Transverse colon (tissue), 4 donors: ENCODE results near the gene PRICKLE1. TPM values are rescaled to one million over a fixed set of nuclear protein-coding genes. Genes with fewer than 3 reads are reported as not detected.

Experiments
- DNase-seq: peaks from one replicate; pipeline ENCODE4 v3.0.0-alpha.2; 2019
- H3K27ac ChIP-seq, 4 donors: fragments of 200-600 bp; sonication (generic); 2 replicates each; pipeline ENCODE4 v1.5.1; 2016 to 2018; ENCODE audit warnings: inconsistent platforms in 4 of 4
- H3K27me3 ChIP-seq: fragments of 200-600 bp; sonication (generic); 2 replicates; pipeline ENCODE4 v1.5.1; 2017; ENCODE audit warnings: inconsistent platforms
- H3K36me3 ChIP-seq, 4 donors: fragments of 200-600 bp; sonication (generic); 2 replicates each; pipeline ENCODE4 v1.5.1; 2017 to 2019; ENCODE audit warnings: inconsistent platforms in 4 of 4
- H3K4me1 ChIP-seq, 4 donors: fragments of 200-600 bp; sonication (generic); 2 replicates each; pipeline ENCODE4 v1.5.1; 2017 to 2020; ENCODE audit warnings: inconsistent platforms in 4 of 4
- H3K4me3 ChIP-seq, 4 donors: fragments of 200-600 bp; sonication (generic); 1 replicate in 1 of 4; 2 replicates in 3 of 4; pipeline versions ENCODE4 v1.5.1 to v1.6.1; 2017 to 2019; ENCODE audit warnings: inconsistent platforms in 4 of 4
- H3K9me3 ChIP-seq, 2 donors: fragments of 200-600 bp; sonication (generic); 2 replicates each; pipeline ENCODE4 v1.5.1; 2017 to 2019; ENCODE audit warnings: inconsistent platforms in 2 of 2
- EP300 ChIP-seq: sonication (generic); formaldehyde crosslinking; IDR thresholded peaks from one replicate; pipeline ENCODE4 v1.6.1; 2017; ENCODE audit warnings: antibody characterized with exemption, low read depth
- POLR2A ChIP-seq: fragments of 450-650 bp; IDR thresholded peaks from one replicate; pipeline ENCODE4 v1.6.1; 2016; ENCODE audit warnings: antibody characterized with exemption, mild to moderate bottlenecking, moderate library complexity
- POLR2AphosphoS5 ChIP-seq, 3 donors: sonication (generic); formaldehyde crosslinking; IDR thresholded peaks; one replicate each; pipeline ENCODE4 v1.6.1; 2016; ENCODE audit warnings: antibody characterized with exemption in 3 of 3
- WGBS, 2 donors: methylation state at CpG; one replicate each; pipeline ENCODE4 v1.1.5; 2018; ENCODE audit warnings: low coverage in 1 of 2; 5-methylcytosine and 5-hydroxymethylcytosine counted together
- in situ Hi-C, 4 donors: fragments of 200-750 bp; cut with MboI; loops; one replicate each; pipeline versions ENCODE4 v1.15.0 to v1.15.1; 2017; ENCODE audit warnings: low sequenced_read_pairs in 3 of 4, low pct_ligation_motif_present in 1 of 4, low pct_unique_long_range_greater_than_20kb in 1 of 4
- intact Hi-C: fragments of 100-400 bp; cut with DNase I; formaldehyde crosslinking; loops from one replicate; pipeline ENCODE4 v1.15.1; 2023; ENCODE audit warnings: low total_unique reads
- total RNA-seq, 4 donors: library from RNA; depleted of rRNA; stranded (reverse); fragments of >200 nt; gene quantifications; one replicate each; pipeline ENCODE4 v1.1.0, GENCODE V29; 2016
- TF ChIP-seq, protein P1 (sequence below), 5 experiments: fragments of 200-600 bp in 3 of 5; fragments of 450-650 bp in 2 of 5; sonication (generic) in 3 of 5; IDR thresholded peaks; 1 replicate in 2 of 5; 2 replicates in 3 of 5; pipeline ENCODE4 v1.5.1; 2016 to 2017; ENCODE audit warnings: antibody characterized with exemption in 5 of 5, inconsistent platforms in 3 of 5, mild to moderate bottlenecking in 2 of 5, moderate library complexity in 1 of 5

The PRICKLE1 gene
- total RNA-seq, 4 donors from 2014 or later, result 1.2 to 6.4 (median 2.8) TPM

DNA sequence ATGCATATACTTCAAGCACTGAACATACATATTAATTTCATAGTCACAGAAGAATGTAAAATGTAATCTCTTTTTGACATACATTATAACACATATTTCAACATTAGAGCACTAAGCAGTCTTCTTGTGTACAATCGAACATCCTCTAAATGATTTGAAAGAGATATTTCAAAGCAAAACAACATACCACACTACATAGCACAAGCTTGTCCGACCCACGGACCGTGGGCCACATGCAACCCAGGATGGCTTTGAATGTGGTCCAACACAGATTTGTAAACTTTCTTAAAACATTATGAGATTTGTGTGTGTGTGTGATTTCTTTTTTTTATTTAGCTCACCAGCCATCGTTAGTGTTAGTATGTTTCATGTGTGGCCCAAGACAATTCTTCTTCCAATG lies 7.0 kb downstream of the PRICKLE1 start:
- no peak for DNase-seq
- in situ Hi-C loops (loop anchor here in 1 of 4 donors (25.0 kb wide), 1 partner anchor 95 kb away; no protein-coding TSS in a partner anchor), intact Hi-C loops (no loop called here)
- Histone ChIP-seq H3K27me3 (peaks cover 24% of the 10 kb centered on the region), H3K4me3 (no peak overlapping the region), H3K36me3 (no peaks in the 10 kb centered on the region), H3K4me1 (peaks cover 0 to 12% (median 5%) of the 10 kb centered on the region in 4 donors), H3K9me3 (no peaks in the 10 kb centered on the region), H3K27ac (no peak overlapping the region)
- TF ChIP-seq, protein P1, sequence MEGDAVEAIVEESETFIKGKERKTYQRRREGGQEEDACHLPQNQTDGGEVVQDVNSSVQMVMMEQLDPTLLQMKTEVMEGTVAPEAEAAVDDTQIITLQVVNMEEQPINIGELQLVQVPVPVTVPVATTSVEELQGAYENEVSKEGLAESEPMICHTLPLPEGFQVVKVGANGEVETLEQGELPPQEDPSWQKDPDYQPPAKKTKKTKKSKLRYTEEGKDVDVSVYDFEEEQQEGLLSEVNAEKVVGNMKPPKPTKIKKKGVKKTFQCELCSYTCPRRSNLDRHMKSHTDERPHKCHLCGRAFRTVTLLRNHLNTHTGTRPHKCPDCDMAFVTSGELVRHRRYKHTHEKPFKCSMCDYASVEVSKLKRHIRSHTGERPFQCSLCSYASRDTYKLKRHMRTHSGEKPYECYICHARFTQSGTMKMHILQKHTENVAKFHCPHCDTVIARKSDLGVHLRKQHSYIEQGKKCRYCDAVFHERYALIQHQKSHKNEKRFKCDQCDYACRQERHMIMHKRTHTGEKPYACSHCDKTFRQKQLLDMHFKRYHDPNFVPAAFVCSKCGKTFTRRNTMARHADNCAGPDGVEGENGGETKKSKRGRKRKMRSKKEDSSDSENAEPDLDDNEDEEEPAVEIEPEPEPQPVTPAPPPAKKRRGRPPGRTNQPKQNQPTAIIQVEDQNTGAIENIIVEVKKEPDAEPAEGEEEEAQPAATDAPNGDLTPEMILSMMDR (IDR thresholded peaks at IDR 0.05), result no peak
- TF ChIP-seq EP300, result no peak
- no peak for TF ChIP-seq POLR2AphosphoS5 (IDR thresholded peaks at IDR 0.05)
- TF ChIP-seq POLR2A, result no peak
- 60 to 70% methylated on average over 3 to 5 of the region's 5 CpGs for WGBS, 2 donors

DNA sequence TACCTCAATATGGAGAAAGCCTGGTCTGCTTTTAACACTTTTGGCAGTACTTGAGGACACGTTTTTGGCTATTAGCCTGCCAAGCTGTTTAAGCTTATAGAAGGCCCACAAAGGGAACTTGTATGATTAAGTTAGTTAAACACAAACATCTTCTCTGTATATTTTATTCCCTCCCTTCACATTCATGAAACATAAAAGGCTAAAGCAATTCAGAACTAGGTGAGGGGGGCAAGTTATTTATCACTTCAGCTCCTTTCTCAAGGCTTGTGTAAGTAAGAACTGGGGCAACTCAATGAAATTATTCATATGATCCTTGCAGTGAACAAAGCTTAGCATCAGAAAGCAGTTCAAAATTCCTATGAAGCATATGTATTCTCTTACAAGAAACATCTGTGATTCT lies 7.5 kb downstream of the PRICKLE1 start:
- TF ChIP-seq POLR2A, result no peak
- TF ChIP-seq POLR2AphosphoS5 (IDR thresholded peaks at IDR 0.05), result no peak
- intact Hi-C loops (no loop called here), in situ Hi-C loops (loop anchor here in 1 of 4 donors (25.0 kb wide), 1 partner anchor 95 kb away; no protein-coding TSS in a partner anchor)
- no peak overlapping the region for H3K4me3 ChIP-seq
- no peaks in the 10 kb centered on the region for H3K9me3 ChIP-seq
- 12 to 38% methylated on average over 1 of the region's 1 CpG for WGBS, 2 donors
- peaks cover 20% of the 10 kb centered on the region for H3K27me3 ChIP-seq
- no peaks in the 10 kb centered on the region for H3K36me3 ChIP-seq
- no peak overlapping the region for H3K27ac ChIP-seq
- no peak for DNase-seq
- H3K4me1 ChIP-seq, result peaks cover 0 to 12% (median 5%) of the 10 kb centered on the region in 4 donors

DNA sequence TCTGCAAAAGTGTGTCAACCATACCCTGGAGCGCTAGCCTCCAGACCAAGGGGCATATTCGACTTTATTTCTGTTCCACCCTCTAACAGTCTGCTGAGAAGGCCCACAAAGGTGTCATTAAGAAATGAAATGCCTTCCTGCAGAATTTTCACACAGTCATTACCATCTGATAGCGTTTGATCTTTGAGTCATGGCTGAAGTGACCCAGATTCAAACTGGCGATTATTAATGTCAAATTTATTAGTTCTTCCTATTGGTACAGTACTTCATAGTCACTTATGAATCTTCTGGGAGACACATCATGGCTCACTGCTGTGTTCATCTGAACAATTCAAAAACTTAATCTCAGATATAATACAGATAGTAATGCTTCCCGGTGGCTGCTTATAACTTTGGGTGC lies 13.2 kb downstream of the PRICKLE1 start:
- intact Hi-C loops, result no loop called here
- TF ChIP-seq POLR2AphosphoS5 (IDR thresholded peaks at IDR 0.05) (no peak), EP300 (no peak), POLR2A (no peak)
- TF ChIP-seq, protein P1 (IDR thresholded peaks at IDR 0.05), result no peak
- Histone ChIP-seq H3K4me1 (no peaks in the 10 kb centered on the region), H3K27ac (no peak overlapping the region), H3K9me3 (no peaks in the 10 kb centered on the region), H3K36me3 (no peaks in the 10 kb centered on the region), H3K4me3 (no peak overlapping the region), H3K27me3 (peaks cover 3% of the 10 kb centered on the region)
- WGBS, 2 donors, result 71 to 73% methylated on average over 5 of the region's 5 CpGs
- DNase-seq, result no peak
- in situ Hi-C loops, result loop anchor here in 1 of 4 donors (25.0 kb wide), 1 partner anchor 89 kb away; no protein-coding TSS in a partner anchor

- no peak overlapping the region for H3K4me3 ChIP-seq
- no peaks in the 10 kb centered on the region for H3K9me3 ChIP-seq
- no peak overlapping the region for H3K27ac ChIP-seq
- 20 to 40% methylated on average over 1 of the region's 1 CpG for WGBS, 2 donors
- TF ChIP-seq POLR2AphosphoS5 (IDR thresholded peaks at IDR 0.05) (no peak), POLR2A (no peak), EP300 (no peak)
- TF ChIP-seq, protein P1 (IDR thresholded peaks at IDR 0.05), result no peak
- DNase-seq, result no peak
- peaks cover 3% of the 10 kb centered on the region for H3K27me3 ChIP-seq
- in situ Hi-C loops, result loop anchor here in 1 of 4 donors (25.0 kb wide), 1 partner anchor 88 kb away; no protein-coding TSS in a partner anchor
- H3K4me1 ChIP-seq, result no peaks in the 10 kb centered on the region
- no peaks in the 10 kb centered on the region for H3K36me3 ChIP-seq
- intact Hi-C loops, result no loop called here
Observed at GRCh38 chr12:42575717-42576116, 13.8 kb downstream of the PRICKLE1 start.

GRCh38 chr12:42574851-42575266 lies 14.7 kb downstream of the PRICKLE1 start:
- no peaks in the 10 kb centered on the region for H3K4me1 ChIP-seq
- TF ChIP-seq POLR2AphosphoS5 (IDR thresholded peaks at IDR 0.05), result no peak
- no peak for TF ChIP-seq POLR2A
- TF ChIP-seq EP300, result no peak
- TF ChIP-seq, protein P1 (IDR thresholded peaks at IDR 0.05), result no peak
- in situ Hi-C loops (loop anchor here in 1 of 4 donors (25.0 kb wide), 1 partner anchor 88 kb away; no protein-coding TSS in a partner anchor), intact Hi-C loops (loop anchor here (5.0 kb wide), 1 partner anchor 93 kb away; no protein-coding TSS in a partner anchor)
- peaks cover 1% of the 10 kb centered on the region for H3K27me3 ChIP-seq
- H3K9me3 ChIP-seq, result no peaks in the 10 kb centered on the region
- no peak overlapping the region for H3K27ac ChIP-seq
- no peaks in the 10 kb centered on the region for H3K36me3 ChIP-seq
- H3K4me3 ChIP-seq, result no peak overlapping the region
- DNase-seq, result no peak
